EH (cell line): ENCODE measurements around the gene ZNF484.
"Not testable (repeated sequence)": the region's sequence is repeated elsewhere in the genome, so short reads cannot be mapped to it uniquely, and the experiment has no call there.

Experiments
- DNase-seq: peaks from one replicate; pipeline ENCODE4 v3.0.0-alpha.2; 2015; ENCODE audit warnings: low read depth

The ZNF484 gene

GRCh38 chr9:92860867-92861266, 17.0 kb downstream of the ZNF484 start:
- no peak for DNase-seq

- no peak for DNase-seq
Observed at GRCh38 chr9:92857236-92857635, 20.6 kb downstream of the ZNF484 start.

GRCh38 chr9:92853716-92854115, 24.1 kb downstream of the ZNF484 start:
- DNase-seq, result no peak

GRCh38 chr9:92850898-92851297, 26.9 kb downstream of the ZNF484 start:
- no peak for DNase-seq

- not testable (repeated sequence) for DNase-seq
Observed at GRCh38 chr9:92848740-92849139, 29.1 kb downstream of the ZNF484 start.

GRCh38 chr9:92846662-92847145, 31.1 kb downstream of the ZNF484 start:
- DNase-seq, result no peak

- not testable (repeated sequence) for DNase-seq
Observed at GRCh38 chr9:92838411-92838810, 39.4 kb downstream of the ZNF484 start.

- no peak for DNase-seq
Observed at GRCh38 chr9:92837191-92837590, 40.6 kb downstream of the ZNF484 start.

- DNase-seq, result no peak
Observed at GRCh38 chr9:92829420-92829819, 48.4 kb downstream of the ZNF484 start.

GRCh38 chr9:92825065-92825464, 52.8 kb downstream of the ZNF484 start:
- not testable (repeated sequence) for DNase-seq

GRCh38 chr9:92820964-92821363, 56.9 kb downstream of the ZNF484 start:
- no peak for DNase-seq

- DNase-seq, result not testable (repeated sequence)
Observed at GRCh38 chr9:92819898-92820297, 57.9 kb downstream of the ZNF484 start.

- DNase-seq, result not testable (repeated sequence)
Observed at GRCh38 chr9:92809629-92810326, 68.1 kb downstream of the ZNF484 start.

GRCh38 chr9:92808726-92809451, 68.9 kb downstream of the ZNF484 start:
- DNase-seq, result peak; percentile 72

GRCh38 chr9:92807757-92808725, 69.8 kb downstream of the ZNF484 start:
- no peak for DNase-seq

- DNase-seq, result no peak
Observed at GRCh38 chr9:92807031-92807756, 70.6 kb downstream of the ZNF484 start.

- peak; percentile 15 for DNase-seq
Observed at GRCh38 chr9:92804727-92805126, 73.1 kb downstream of the ZNF484 start.

- no peak for DNase-seq
Observed at GRCh38 chr9:92798358-92798757, 79.5 kb downstream of the ZNF484 start.

GRCh38 chr9:92796337-92796804, 81.5 kb downstream of the ZNF484 start:
- not testable (repeated sequence) for DNase-seq

- no peak for DNase-seq
Observed at GRCh38 chr9:92795598-92796336, 82.1 kb downstream of the ZNF484 start.
